ENCODE results near the gene TSPAN15. TPM values are rescaled to one million over a fixed set of nuclear protein-coding genes. Genes with fewer than 3 reads are reported as not detected.

TSPAN15 gene
- total RNA-seq, 3 donors from 2014 or later (not counting 1 experiment from before 2014, with no cell fraction given): 1.3 to 3.9 (median 2.1) TPM

DNA sequence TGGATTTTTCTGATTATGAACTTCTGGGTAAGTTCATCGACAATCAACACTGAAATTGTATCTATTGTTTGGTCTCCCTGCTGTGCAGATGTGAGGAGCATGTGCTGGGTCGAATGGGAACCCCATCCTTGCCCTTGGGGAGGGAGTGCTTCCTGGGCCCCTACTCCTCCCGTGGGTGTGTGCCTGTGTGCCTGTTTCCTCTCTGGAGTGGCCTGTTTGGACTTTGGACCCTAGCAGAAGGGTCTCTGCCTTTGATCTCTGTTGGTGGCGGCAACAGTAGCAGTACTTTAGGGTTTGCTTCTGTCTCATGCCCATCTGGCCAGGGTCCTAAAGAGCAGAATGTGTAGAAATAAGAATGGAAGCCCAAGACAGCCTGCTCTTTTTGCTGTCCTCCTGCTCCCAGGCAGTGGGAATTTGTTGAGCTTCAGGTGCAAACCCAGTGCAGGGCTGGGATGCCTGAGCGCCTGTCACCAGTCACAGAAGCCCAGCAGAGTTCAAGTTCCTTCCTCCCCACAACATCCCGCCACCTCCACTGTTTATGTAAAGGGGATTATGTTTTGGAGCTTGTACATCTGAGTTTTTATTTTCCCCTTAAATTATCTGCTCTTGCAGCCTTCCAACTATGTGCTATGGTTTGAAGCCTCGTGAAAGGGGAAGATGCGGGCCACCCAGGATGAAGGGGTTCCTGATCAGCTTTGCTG lies 33.1 kb upstream of the TSPAN15 start:
- H3K36me3 Mint-ChIP-seq: no peaks in the 10 kb centered on the region
- H3K4me1 Mint-ChIP-seq: peaks cover 0 to 2% of the 10 kb centered on the region in 2 donors
- H3K27ac ChIP-seq (ENCODE audit: low read length): no peak overlapping the region
- no peak overlapping the region for H3K4me3 ChIP-seq (ENCODE audit: low read length)
- 78% methylated on average over 6 of the region's 8 CpGs for WGBS (ENCODE audit: insufficient coverage)
- H3K4me3 Mint-ChIP-seq: no peak overlapping the region
- peak overlapping the region in 1 of 2 donors; percentile 20 for H3K27ac Mint-ChIP-seq
- no peak for ATAC-seq
- intact Hi-C loops (cut with micrococcal nuclease): no loop called here
- H3K9me3 Mint-ChIP-seq: no peaks in the 10 kb centered on the region
- peaks cover 6 to 12% of the 10 kb centered on the region in 2 donors for H3K27me3 Mint-ChIP-seq (ENCODE audit: low read depth in 2 of 2)
- DNase-seq: no peak
- H3K27me3 ChIP-seq (ENCODE audit: control insufficient read depth, insufficient read depth, low read length): no peaks in the 10 kb centered on the region
- no peaks in the 10 kb centered on the region for H3K36me3 ChIP-seq (ENCODE audit: control insufficient read depth, insufficient read depth, low read length)
- H3K9me3 ChIP-seq (ENCODE audit: control insufficient read depth, insufficient read depth, low read length): no peaks in the 10 kb centered on the region
- H3K4me1 ChIP-seq (ENCODE audit: control insufficient read depth, insufficient read depth, low read length): peaks cover 3% of the 10 kb centered on the region
- TF ChIP-seq, protein P1, sequence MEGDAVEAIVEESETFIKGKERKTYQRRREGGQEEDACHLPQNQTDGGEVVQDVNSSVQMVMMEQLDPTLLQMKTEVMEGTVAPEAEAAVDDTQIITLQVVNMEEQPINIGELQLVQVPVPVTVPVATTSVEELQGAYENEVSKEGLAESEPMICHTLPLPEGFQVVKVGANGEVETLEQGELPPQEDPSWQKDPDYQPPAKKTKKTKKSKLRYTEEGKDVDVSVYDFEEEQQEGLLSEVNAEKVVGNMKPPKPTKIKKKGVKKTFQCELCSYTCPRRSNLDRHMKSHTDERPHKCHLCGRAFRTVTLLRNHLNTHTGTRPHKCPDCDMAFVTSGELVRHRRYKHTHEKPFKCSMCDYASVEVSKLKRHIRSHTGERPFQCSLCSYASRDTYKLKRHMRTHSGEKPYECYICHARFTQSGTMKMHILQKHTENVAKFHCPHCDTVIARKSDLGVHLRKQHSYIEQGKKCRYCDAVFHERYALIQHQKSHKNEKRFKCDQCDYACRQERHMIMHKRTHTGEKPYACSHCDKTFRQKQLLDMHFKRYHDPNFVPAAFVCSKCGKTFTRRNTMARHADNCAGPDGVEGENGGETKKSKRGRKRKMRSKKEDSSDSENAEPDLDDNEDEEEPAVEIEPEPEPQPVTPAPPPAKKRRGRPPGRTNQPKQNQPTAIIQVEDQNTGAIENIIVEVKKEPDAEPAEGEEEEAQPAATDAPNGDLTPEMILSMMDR (IDR thresholded peaks at IDR 0.05): no peak

DNA sequence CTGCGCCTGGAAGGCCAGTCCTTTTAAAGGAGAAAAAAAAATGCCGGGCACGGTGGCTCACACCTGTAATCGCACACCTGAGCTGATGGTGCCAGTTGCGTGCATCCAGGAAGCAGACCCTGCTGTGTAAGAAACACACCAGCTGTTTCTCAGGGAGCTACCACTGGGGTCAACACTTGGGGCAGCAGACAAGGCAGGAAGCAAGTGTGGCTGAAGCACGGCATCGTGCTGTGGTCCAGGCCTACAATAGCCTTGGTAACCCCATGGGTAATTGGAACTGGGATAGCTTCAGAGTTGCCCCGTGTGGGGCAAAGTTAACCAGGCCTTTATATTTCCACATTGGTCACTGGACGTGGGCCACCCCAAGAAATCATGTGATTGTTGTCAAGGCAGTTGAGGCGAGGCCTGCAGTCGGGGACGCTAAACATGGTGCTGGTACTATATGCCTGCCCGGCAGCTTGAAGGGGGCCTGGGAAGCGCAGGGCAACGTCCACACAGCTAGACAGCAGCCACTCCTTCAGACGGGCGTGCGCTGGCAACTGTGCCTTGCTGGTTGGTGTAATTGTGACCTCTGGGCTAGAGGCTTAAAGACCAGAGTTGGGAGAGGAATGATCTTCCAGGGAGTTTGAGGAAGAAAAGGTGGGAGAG lies 32.0 kb upstream of the TSPAN15 start:
- DNase-seq: no peak
- ATAC-seq: no peak
- no peaks in the 10 kb centered on the region for H3K36me3 Mint-ChIP-seq
- H3K4me1 Mint-ChIP-seq: peaks cover 0 to 5% of the 10 kb centered on the region in 2 donors
- WGBS (ENCODE audit: insufficient coverage): 91% methylated on average over 18 of the region's 18 CpGs
- peaks cover 4% of the 10 kb centered on the region for H3K4me1 ChIP-seq (ENCODE audit: control insufficient read depth, insufficient read depth, low read length)
- no peak overlapping the region for H3K27ac ChIP-seq (ENCODE audit: low read length)
- peaks cover 9 to 12% of the 10 kb centered on the region in 2 donors for H3K27me3 Mint-ChIP-seq (ENCODE audit: low read depth in 2 of 2)
- no peaks in the 10 kb centered on the region for H3K36me3 ChIP-seq (ENCODE audit: control insufficient read depth, insufficient read depth, low read length)
- no peaks in the 10 kb centered on the region for H3K9me3 ChIP-seq (ENCODE audit: control insufficient read depth, insufficient read depth, low read length)
- no peak overlapping the region for H3K4me3 ChIP-seq (ENCODE audit: low read length)
- H3K27me3 ChIP-seq (ENCODE audit: control insufficient read depth, insufficient read depth, low read length): no peaks in the 10 kb centered on the region
- no peak overlapping the region for H3K4me3 Mint-ChIP-seq
- TF ChIP-seq, protein P1 (IDR thresholded peaks at IDR 0.05): no peak
- H3K27ac Mint-ChIP-seq: no peak overlapping the region
- H3K9me3 Mint-ChIP-seq: no peaks in the 10 kb centered on the region
- intact Hi-C loops (cut with micrococcal nuclease): no loop called here

DNA sequence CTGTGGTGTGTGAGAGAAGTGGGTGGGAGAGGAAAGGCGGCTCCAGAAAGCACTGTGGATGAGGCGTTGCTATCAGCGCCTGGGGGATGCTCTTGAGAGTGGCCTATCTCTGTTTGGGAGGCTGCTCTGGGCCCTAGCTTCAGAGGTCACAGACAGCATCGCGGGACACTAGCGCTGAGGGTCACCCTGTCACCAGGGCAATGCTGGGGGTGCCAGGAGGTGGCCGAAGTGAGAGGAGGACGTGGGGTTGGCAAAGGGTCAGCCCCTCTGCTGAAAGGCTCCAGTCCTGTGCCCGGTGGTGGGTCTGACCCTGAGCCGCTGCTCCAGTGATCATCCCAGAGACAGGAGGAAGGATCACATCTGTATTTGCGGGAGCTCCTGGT lies 31.5 kb upstream of the TSPAN15 start:
- Histone ChIP-seq H3K9me3 (ENCODE audit: control insufficient read depth, insufficient read depth, low read length) (no peaks in the 10 kb centered on the region), H3K4me1 (ENCODE audit: control insufficient read depth, insufficient read depth, low read length) (peaks cover 4% of the 10 kb centered on the region), H3K36me3 (ENCODE audit: control insufficient read depth, insufficient read depth, low read length) (no peaks in the 10 kb centered on the region), H3K27ac (ENCODE audit: low read length) (no peak overlapping the region), H3K27me3 (ENCODE audit: control insufficient read depth, insufficient read depth, low read length) (no peaks in the 10 kb centered on the region), H3K4me3 (ENCODE audit: low read length) (no peak overlapping the region)
- H3K27me3 Mint-ChIP-seq (ENCODE audit: low read depth in 2 of 2): peaks cover 9 to 12% of the 10 kb centered on the region in 2 donors
- no peak for ATAC-seq
- H3K27ac Mint-ChIP-seq: no peak overlapping the region
- no peak for DNase-seq
- H3K36me3 Mint-ChIP-seq: no peaks in the 10 kb centered on the region
- intact Hi-C loops (cut with micrococcal nuclease): no loop called here
- H3K4me1 Mint-ChIP-seq: peaks cover 0 to 7% of the 10 kb centered on the region in 2 donors
- 91% methylated on average over 11 of the region's 11 CpGs for WGBS (ENCODE audit: insufficient coverage)
- no peaks in the 10 kb centered on the region for H3K9me3 Mint-ChIP-seq
- TF ChIP-seq, protein P1 (IDR thresholded peaks at IDR 0.05): no peak
- H3K4me3 Mint-ChIP-seq: no peak overlapping the region

Measured in natural killer cell (primary cell).